T-helper 17 cell (primary cell): ENCODE results near the gene LINC00305. TPM values are rescaled to one million over a fixed set of nuclear protein-coding genes. Genes with fewer than 3 reads are reported as not detected.

Experiments
- ATAC-seq: fragments of 150-1000 bp; cut with Tn5 transposase; 2 replicates; pipeline ENCODE4 v1.10.0; 2021; ENCODE audit warnings: mild to moderate bottlenecking, moderate library complexity
- DNase-seq, 3 donors: peaks; one replicate each; pipeline versions ENCODE4 v3.0.0 to v3.0.0-alpha.2; 2020 to 2021
- H3K9me3 ChIP-seq: one replicate; pipeline ENCODE4 v1.7.0; 2013; ENCODE audit warnings: low read length, mild to moderate bottlenecking; ENCODE audit not compliant: control insufficient read depth, poor library complexity, severe bottlenecking
- H3K27ac Mint-ChIP-seq: one replicate; pipeline ENCODE4 v1.8.0; 2022; ENCODE audit warnings: mild to moderate bottlenecking, moderate library complexity, mixed read lengths
- H3K27me3 Mint-ChIP-seq: one replicate; pipeline ENCODE4 v1.8.0; 2022; ENCODE audit warnings: mixed read lengths
- H3K36me3 Mint-ChIP-seq: one replicate; pipeline ENCODE4 v1.8.0; 2022; ENCODE audit warnings: low read depth, mixed read lengths
- H3K4me1 Mint-ChIP-seq: one replicate; pipeline ENCODE4 v1.8.0; 2022; ENCODE audit warnings: mild to moderate bottlenecking, mixed read lengths
- H3K4me3 Mint-ChIP-seq: one replicate; pipeline ENCODE4 v1.8.0; 2022; ENCODE audit warnings: mild to moderate bottlenecking, moderate library complexity, mixed read lengths
- total RNA-seq, 4 donors: library from RNA in 2 of 4; stranded (reverse) in 2 of 4; gene quantifications; one replicate each; pipeline ENCODE4 v1.2.3 and lab custom pipeline; 2022 to 2026

LINC00305 gene
- total RNA-seq, 2 donors from 2014 or later: not detected

DNA sequence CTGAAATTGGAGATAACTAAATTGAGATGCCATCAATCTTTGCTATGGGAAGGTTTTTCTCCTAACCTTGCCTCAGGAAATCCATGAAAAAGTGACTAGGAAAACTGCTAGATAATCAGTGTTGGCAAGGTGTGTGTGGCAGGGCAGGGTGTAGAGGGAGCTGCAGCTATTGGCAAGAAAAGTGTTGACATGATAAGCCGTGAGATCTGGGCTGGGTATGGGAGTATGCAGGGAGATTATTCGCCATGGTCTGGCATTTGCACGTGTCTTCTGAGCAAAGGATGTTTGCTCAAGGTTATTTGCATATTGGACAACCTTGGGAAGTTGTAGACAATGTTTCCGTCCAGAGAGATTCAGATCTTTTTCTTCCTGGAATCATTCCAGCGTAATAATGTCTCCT, 104.3 kb downstream of the LINC00305 start:
- DNase-seq (no peak), ATAC-seq (no peak)
- no peak overlapping the region for H3K27ac Mint-ChIP-seq
- no peaks in the 10 kb centered on the region for H3K36me3 Mint-ChIP-seq
- H3K27me3 Mint-ChIP-seq: peaks cover 5% of the 10 kb centered on the region
- H3K4me1 Mint-ChIP-seq: no peaks in the 10 kb centered on the region
- no peaks in the 10 kb centered on the region for H3K9me3 ChIP-seq
- H3K4me3 Mint-ChIP-seq: no peak overlapping the region

DNA sequence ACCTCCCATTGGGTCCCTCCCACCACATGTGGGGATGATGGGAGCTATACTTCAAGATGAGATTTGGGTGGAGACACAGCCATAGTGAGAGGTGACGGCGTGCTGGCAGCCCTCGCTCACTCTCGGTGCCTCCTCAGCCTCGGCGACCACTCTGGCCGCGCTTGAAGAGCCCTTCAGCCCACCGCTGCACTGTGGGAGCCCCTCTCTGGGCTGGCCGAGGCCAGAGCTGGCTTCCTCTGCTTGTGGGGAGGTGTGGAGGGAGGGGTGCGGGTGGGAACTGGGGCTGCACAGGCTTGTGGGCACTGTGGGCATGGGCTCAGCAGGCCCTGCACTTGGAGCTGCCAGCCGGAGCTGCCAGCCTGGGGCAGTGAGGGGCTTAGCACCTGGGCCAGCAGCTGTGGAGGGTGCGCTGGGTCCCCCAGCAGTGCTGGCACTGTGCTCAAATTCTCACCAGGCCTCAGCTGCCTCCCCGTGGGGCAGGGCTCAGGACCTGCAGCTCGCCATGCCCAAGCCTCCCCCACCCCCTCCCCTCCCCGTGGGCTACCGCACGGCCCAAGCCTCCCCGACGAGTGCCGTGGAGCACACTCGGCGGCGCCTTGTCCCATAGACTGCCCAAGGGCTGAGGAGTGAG, 106.0 kb downstream of the LINC00305 start:
- no peak for DNase-seq
- ATAC-seq: no peak
- no peaks in the 10 kb centered on the region for H3K9me3 ChIP-seq
- no peaks in the 10 kb centered on the region for H3K36me3 Mint-ChIP-seq
- H3K27ac Mint-ChIP-seq: no peak overlapping the region
- H3K4me1 Mint-ChIP-seq: no peaks in the 10 kb centered on the region
- no peak overlapping the region for H3K4me3 Mint-ChIP-seq
- no peaks in the 10 kb centered on the region for H3K27me3 Mint-ChIP-seq

DNA sequence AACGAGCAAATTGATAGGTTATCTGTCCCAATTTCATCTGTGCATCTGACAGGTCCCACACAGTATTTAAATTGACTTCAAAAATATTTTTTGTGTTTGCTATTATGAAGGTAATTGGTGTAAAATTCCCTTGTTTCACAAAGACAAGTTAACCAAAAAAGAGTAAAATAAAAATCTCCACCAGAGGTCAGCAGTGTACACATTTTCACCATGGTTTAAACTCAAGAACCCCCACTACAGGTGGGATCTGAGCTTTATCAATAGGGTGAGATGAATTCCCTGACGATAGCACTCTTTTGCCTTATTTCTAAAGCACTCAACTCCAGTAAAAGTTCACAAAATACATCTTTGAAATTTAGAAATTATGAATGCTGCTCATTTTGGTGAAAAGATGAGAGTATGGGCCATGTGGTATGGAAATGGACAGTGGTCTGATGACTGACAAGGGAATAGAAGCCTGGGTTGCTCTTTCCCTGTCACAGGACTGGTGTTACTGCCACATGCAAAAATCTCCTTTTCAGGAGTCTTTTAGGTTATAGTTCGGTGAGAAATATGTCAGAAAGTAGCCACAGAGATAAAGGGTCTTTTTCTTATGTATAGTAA, 111.0 kb downstream of the LINC00305 start:
- no peak for DNase-seq
- no peak overlapping the region for H3K27ac Mint-ChIP-seq
- no peaks in the 10 kb centered on the region for H3K36me3 Mint-ChIP-seq

DNA sequence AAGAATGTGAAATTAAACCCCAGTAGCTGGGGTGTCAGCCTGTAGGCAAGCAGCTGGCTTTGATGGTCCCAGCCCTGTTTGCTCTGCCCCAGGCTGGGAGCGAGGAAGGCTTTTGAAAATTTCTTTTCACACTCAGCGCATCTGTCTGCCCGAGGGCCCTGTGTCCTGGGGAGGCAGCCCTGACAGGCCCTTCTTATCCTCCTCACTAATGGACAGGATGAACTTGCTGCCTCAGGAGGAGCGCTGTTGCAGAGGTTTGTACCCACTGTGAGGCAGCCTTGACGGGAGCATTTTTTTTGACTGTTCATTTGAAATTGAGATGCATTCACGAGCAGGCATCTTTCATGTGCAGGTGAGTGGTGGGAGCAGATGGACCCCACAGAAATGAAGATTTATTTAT, 116.6 kb downstream of the LINC00305 start:
- ATAC-seq (no peak), DNase-seq (no peak)
- no peak overlapping the region for H3K27ac Mint-ChIP-seq
- H3K9me3 ChIP-seq: no peaks in the 10 kb centered on the region
- peaks cover 48% of the 10 kb centered on the region for H3K27me3 Mint-ChIP-seq
- H3K36me3 Mint-ChIP-seq: no peaks in the 10 kb centered on the region
- H3K4me3 Mint-ChIP-seq: no peak overlapping the region
- H3K4me1 Mint-ChIP-seq: no peaks in the 10 kb centered on the region

More for the DNA sequence above, 111.0 kb downstream of the LINC00305 start:
- peak; percentile 36 for ATAC-seq
- peaks cover 16% of the 10 kb centered on the region for H3K27me3 Mint-ChIP-seq
- no peaks in the 10 kb centered on the region for H3K4me1 Mint-ChIP-seq
- H3K4me3 Mint-ChIP-seq: no peak overlapping the region
- H3K9me3 ChIP-seq: no peaks in the 10 kb centered on the region

DNA sequence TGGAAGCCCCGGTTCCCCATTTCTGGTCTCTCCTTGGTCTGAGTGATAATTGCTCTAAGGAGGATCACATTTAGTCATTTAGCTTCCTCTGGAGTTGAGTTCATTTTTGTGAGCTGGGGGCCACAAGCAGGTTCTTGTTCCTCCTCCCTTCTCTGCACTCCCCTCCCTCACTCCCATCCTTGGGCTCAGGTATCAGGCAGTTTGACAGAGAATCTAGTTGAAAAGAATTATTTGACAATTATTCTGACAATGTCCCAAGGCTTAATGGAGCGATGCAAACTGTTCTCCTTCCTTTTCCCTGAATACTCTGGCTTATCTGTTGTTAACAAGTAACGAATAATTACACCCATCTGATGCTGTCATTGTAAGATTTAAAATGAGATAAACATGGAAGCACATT, 117.5 kb downstream of the LINC00305 start:
- peaks cover 41% of the 10 kb centered on the region for H3K27me3 Mint-ChIP-seq
- ATAC-seq (no peak), DNase-seq (no peak)
- no peaks in the 10 kb centered on the region for H3K36me3 Mint-ChIP-seq
- no peak overlapping the region for H3K4me3 Mint-ChIP-seq
- H3K27ac Mint-ChIP-seq: no peak overlapping the region
- no peaks in the 10 kb centered on the region for H3K4me1 Mint-ChIP-seq
- no peaks in the 10 kb centered on the region for H3K9me3 ChIP-seq

Other genes starting within 250 kb of the LINC00305 start
- gene SERPINB10, start 241.1 kb downstream of the LINC00305 start, total RNA-seq: not detected
- gene HMSD, start 199.8 kb downstream of the LINC00305 start, total RNA-seq: not detected
- 10 to 100 TPM in 1 of 2 donors, 1 to 10 TPM in 1; 6.7 to 15.3 TPM for gene SERPINB8, start 179.0 kb downstream of the LINC00305 start, total RNA-seq